Measurements from ENCODE around the gene RFX2.

RFX2 gene

GRCh38 chr19:6056282-6056741 is 54.0 kb downstream of the RFX2 start:
- Histone ChIP-seq H3K36me3 (ENCODE audit: control insufficient read depth, insufficient read depth, low read length) (no peaks in the 10 kb centered on the region), H3K9me3 (ENCODE audit: control insufficient read depth, low read length) (no peaks in the 10 kb centered on the region), H3K4me1 (ENCODE audit: control insufficient read depth, insufficient read depth, low read length, poor library complexity, severe bottlenecking) (peaks cover 21% of the 10 kb centered on the region), H3K27ac (ENCODE audit: insufficient read depth, low read length, poor library complexity, severe bottlenecking) (no peak overlapping the region), H3K27me3 (replicated peaks; ENCODE audit: control insufficient read depth, insufficient read depth, low read length, poor library complexity, severe bottlenecking) (no peaks in the 10 kb centered on the region), H3K4me3 (ENCODE audit: insufficient read depth, low read depth, low read length, poor library complexity, severe bottlenecking) (no peak overlapping the region)
- DNase-seq: no peak

DNA sequence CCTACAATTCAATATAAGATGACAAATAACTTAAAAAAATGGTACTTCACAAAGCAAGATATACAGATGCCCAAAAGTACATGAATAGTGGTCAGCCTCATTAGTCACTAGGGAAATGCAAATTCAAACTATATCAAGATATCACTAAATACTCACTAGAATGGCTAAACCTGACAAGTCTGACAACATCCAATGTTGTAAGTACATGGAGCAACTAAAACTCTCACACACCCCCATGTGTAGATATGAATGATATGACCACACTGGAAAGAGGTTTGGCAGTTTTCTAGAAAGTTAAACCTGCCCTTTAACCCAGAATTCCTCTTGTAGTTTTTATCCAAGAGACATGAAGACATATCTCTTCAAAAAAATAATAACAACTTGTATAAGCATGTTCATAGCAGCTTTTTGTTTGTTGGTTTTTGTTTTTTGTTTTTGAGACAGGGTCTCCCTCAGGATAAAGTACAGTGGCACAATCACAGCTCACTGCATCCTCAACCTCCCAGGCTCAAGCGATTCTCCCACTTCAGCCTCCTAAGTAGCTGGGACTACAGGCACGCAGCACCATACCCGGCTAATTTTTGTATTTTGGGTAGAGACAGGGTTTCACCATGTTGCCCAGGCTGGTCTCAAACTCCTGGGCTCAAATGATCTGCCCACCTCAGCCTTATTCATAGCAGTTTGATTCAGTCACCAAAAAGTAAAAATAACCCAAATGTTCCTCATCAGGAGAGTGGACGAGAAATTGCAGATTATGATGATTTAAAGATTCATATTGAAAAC is 55.1 kb downstream of the RFX2 start:
- H3K36me3 ChIP-seq (ENCODE audit: control insufficient read depth, insufficient read depth, low read length): no peaks in the 10 kb centered on the region
- H3K27ac ChIP-seq (ENCODE audit: insufficient read depth, low read length, poor library complexity, severe bottlenecking): no peak overlapping the region
- DNase-seq: no peak
- H3K4me3 ChIP-seq (ENCODE audit: insufficient read depth, low read depth, low read length, poor library complexity, severe bottlenecking): no peak overlapping the region
- peaks cover 15% of the 10 kb centered on the region for H3K4me1 ChIP-seq (ENCODE audit: control insufficient read depth, insufficient read depth, low read length, poor library complexity, severe bottlenecking)
- H3K9me3 ChIP-seq (ENCODE audit: control insufficient read depth, low read length): no peaks in the 10 kb centered on the region
- no peaks in the 10 kb centered on the region for H3K27me3 ChIP-seq (replicated peaks; ENCODE audit: control insufficient read depth, insufficient read depth, low read length, poor library complexity, severe bottlenecking)

- peak; percentile 53 to 66 (median 56) for DNase-seq
- no peaks in the 10 kb centered on the region for H3K36me3 ChIP-seq (ENCODE audit: control insufficient read depth, insufficient read depth, low read length)
- H3K9me3 ChIP-seq (ENCODE audit: control insufficient read depth, low read length): no peaks in the 10 kb centered on the region
- no peaks in the 10 kb centered on the region for H3K4me1 ChIP-seq (ENCODE audit: control insufficient read depth, insufficient read depth, low read length, poor library complexity, severe bottlenecking)
- H3K27ac ChIP-seq (ENCODE audit: insufficient read depth, low read length, poor library complexity, severe bottlenecking): no peak overlapping the region
- no peak overlapping the region for H3K4me3 ChIP-seq (ENCODE audit: insufficient read depth, low read depth, low read length, poor library complexity, severe bottlenecking)
- no peaks in the 10 kb centered on the region for H3K27me3 ChIP-seq (replicated peaks; ENCODE audit: control insufficient read depth, insufficient read depth, low read length, poor library complexity, severe bottlenecking)
These were observed 61.4 kb downstream of the RFX2 start for GRCh38 chr19:6048793-6049405.

GRCh38 chr19:6048348-6048747 is 62.0 kb downstream of the RFX2 start:
- Histone ChIP-seq H3K9me3 (ENCODE audit: control insufficient read depth, low read length) (no peaks in the 10 kb centered on the region), H3K27me3 (replicated peaks; ENCODE audit: control insufficient read depth, insufficient read depth, low read length, poor library complexity, severe bottlenecking) (no peaks in the 10 kb centered on the region), H3K36me3 (ENCODE audit: control insufficient read depth, insufficient read depth, low read length) (no peaks in the 10 kb centered on the region), H3K4me1 (ENCODE audit: control insufficient read depth, insufficient read depth, low read length, poor library complexity, severe bottlenecking) (no peaks in the 10 kb centered on the region), H3K27ac (ENCODE audit: insufficient read depth, low read length, poor library complexity, severe bottlenecking) (no peak overlapping the region), H3K4me3 (ENCODE audit: insufficient read depth, low read depth, low read length, poor library complexity, severe bottlenecking) (no peak overlapping the region)
- DNase-seq: no peak

- Histone ChIP-seq H3K4me1 (ENCODE audit: control insufficient read depth, insufficient read depth, low read length, poor library complexity, severe bottlenecking) (no peaks in the 10 kb centered on the region), H3K27me3 (replicated peaks; ENCODE audit: control insufficient read depth, insufficient read depth, low read length, poor library complexity, severe bottlenecking) (no peaks in the 10 kb centered on the region), H3K36me3 (ENCODE audit: control insufficient read depth, insufficient read depth, low read length) (no peaks in the 10 kb centered on the region), H3K9me3 (ENCODE audit: control insufficient read depth, low read length) (no peaks in the 10 kb centered on the region), H3K4me3 (ENCODE audit: insufficient read depth, low read depth, low read length, poor library complexity, severe bottlenecking) (no peak overlapping the region), H3K27ac (ENCODE audit: insufficient read depth, low read length, poor library complexity, severe bottlenecking) (no peak overlapping the region)
- DNase-seq: no peak
These were observed 62.5 kb downstream of the RFX2 start for GRCh38 chr19:6047741-6048251.

- H3K4me3 ChIP-seq (ENCODE audit: insufficient read depth, low read depth, low read length, poor library complexity, severe bottlenecking): no peak overlapping the region
- H3K27ac ChIP-seq (ENCODE audit: insufficient read depth, low read length, poor library complexity, severe bottlenecking): no peak overlapping the region
- H3K4me1 ChIP-seq (ENCODE audit: control insufficient read depth, insufficient read depth, low read length, poor library complexity, severe bottlenecking): no peaks in the 10 kb centered on the region
- DNase-seq: no peak
- no peaks in the 10 kb centered on the region for H3K36me3 ChIP-seq (ENCODE audit: control insufficient read depth, insufficient read depth, low read length)
- no peaks in the 10 kb centered on the region for H3K9me3 ChIP-seq (ENCODE audit: control insufficient read depth, low read length)
- no peaks in the 10 kb centered on the region for H3K27me3 ChIP-seq (replicated peaks; ENCODE audit: control insufficient read depth, insufficient read depth, low read length, poor library complexity, severe bottlenecking)
These were observed 63.0 kb downstream of the RFX2 start for GRCh38 chr19:6047256-6047655.

DNA sequence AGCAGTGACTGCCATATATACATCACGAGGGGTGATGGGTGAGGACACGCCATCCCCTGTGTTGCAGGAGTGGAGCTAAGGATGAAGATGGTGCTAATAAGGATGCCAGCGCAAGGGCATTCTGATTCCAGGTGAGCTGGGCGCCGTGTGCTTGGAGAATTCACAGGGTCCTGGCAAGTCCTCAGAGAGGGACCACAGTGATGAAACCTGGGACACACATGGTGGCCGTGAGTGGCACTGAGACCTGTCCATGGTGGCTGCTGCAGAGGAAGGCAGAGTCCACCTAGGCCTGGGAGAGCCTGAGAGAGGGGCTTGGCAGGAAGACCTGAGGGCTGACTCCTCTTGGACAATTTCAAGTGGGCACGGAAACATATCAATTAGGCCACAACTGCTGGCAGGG is 65.2 kb downstream of the RFX2 start:
- no peak for DNase-seq
- H3K4me3 ChIP-seq (ENCODE audit: insufficient read depth, low read depth, low read length, poor library complexity, severe bottlenecking): no peak overlapping the region
- H3K4me1 ChIP-seq (ENCODE audit: control insufficient read depth, insufficient read depth, low read length, poor library complexity, severe bottlenecking): no peaks in the 10 kb centered on the region
- no peaks in the 10 kb centered on the region for H3K27me3 ChIP-seq (replicated peaks; ENCODE audit: control insufficient read depth, insufficient read depth, low read length, poor library complexity, severe bottlenecking)
- H3K9me3 ChIP-seq (ENCODE audit: control insufficient read depth, low read length): no peaks in the 10 kb centered on the region
- H3K36me3 ChIP-seq (ENCODE audit: control insufficient read depth, insufficient read depth, low read length): no peaks in the 10 kb centered on the region
- H3K27ac ChIP-seq (ENCODE audit: insufficient read depth, low read length, poor library complexity, severe bottlenecking): no peak overlapping the region

- no peaks in the 10 kb centered on the region for H3K27me3 ChIP-seq (replicated peaks; ENCODE audit: control insufficient read depth, insufficient read depth, low read length, poor library complexity, severe bottlenecking)
- no peaks in the 10 kb centered on the region for H3K9me3 ChIP-seq (ENCODE audit: control insufficient read depth, low read length)
- H3K4me3 ChIP-seq (ENCODE audit: insufficient read depth, low read depth, low read length, poor library complexity, severe bottlenecking): no peak overlapping the region
- no peak for DNase-seq
- no peak overlapping the region for H3K27ac ChIP-seq (ENCODE audit: insufficient read depth, low read length, poor library complexity, severe bottlenecking)
- no peaks in the 10 kb centered on the region for H3K36me3 ChIP-seq (ENCODE audit: control insufficient read depth, insufficient read depth, low read length)
- H3K4me1 ChIP-seq (ENCODE audit: control insufficient read depth, insufficient read depth, low read length, poor library complexity, severe bottlenecking): no peaks in the 10 kb centered on the region
These were observed 66.1 kb downstream of the RFX2 start for GRCh38 chr19:6044056-6044805.

DNA sequence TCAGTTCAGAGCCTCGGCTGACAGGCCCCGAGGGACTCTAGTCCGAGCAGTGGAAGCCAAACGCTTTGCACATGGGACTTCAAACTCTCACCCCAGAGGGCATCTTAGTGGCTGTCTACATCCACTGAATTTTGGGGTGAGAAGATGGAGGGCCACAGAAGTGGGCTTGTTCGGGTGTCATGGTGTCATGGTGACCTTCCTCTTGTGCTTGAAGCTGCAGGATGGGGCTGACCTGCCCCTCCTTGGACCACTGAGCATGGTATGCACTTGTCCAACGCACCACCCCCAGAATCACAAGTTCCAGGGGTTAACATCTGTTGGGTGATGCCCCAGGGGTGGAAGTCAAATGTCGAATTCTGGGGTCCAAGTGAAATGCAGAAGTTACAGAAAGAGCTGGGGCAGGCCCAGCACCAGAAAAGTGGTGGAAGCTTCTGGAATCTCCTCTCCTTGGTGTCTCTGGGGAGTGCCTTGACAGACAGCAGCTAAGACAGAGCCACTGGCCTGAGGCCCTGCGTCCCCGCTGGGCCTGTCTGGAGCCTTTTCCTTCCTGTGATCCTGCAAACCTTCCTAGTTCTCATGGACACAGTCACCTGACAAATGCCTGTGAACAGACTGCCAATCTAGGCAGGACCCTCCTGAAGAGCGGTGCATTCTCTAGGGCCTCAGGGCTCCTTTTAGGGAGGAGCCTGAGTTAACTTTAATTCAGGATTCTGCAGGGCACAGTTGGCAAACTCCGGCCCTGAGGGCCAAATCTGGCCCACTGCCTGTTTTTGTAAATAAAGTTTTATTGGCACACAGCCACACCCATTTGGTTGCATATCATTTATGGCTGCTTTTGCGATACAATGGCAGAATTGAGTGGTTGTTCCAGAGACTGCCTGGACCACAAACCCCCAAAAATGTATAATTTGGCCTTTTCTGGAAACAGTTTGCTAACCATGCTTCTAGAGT is 67.2 kb downstream of the RFX2 start:
- Histone ChIP-seq H3K36me3 (ENCODE audit: control insufficient read depth, insufficient read depth, low read length) (no peaks in the 10 kb centered on the region), H3K27me3 (replicated peaks; ENCODE audit: control insufficient read depth, insufficient read depth, low read length, poor library complexity, severe bottlenecking) (no peaks in the 10 kb centered on the region), H3K9me3 (ENCODE audit: control insufficient read depth, low read length) (no peaks in the 10 kb centered on the region), H3K27ac (ENCODE audit: insufficient read depth, low read length, poor library complexity, severe bottlenecking) (no peak overlapping the region), H3K4me3 (ENCODE audit: insufficient read depth, low read depth, low read length, poor library complexity, severe bottlenecking) (no peak overlapping the region), H3K4me1 (ENCODE audit: control insufficient read depth, insufficient read depth, low read length, poor library complexity, severe bottlenecking) (no peaks in the 10 kb centered on the region)
- no peak for DNase-seq

All from effector memory CD4-positive, alpha-beta T cell (primary cell).